ENCODE results near the gene JTB. TPM values are rescaled to one million over a fixed set of nuclear protein-coding genes. Genes with fewer than 3 reads are reported as not detected.

JTB gene
- total and polyA plus RNA-seq, 2 experiments from 2014 or later = 213 to 217 TPM

GRCh38 chr1:153937331-153937730 lies 40.1 kb downstream of the JTB start:
- Histone ChIP-seq H3K79me2 (no peaks in the 10 kb centered on the region), H3K9me3 (ENCODE audit: low read depth) (no peaks in the 10 kb centered on the region), H3K9me2 (replicated peaks; ENCODE audit: insufficient read depth) (no peaks in the 10 kb centered on the region), H3K4me3 (no peak overlapping the region), H3K27ac (no peak overlapping the region), H3K4me2 (no peak overlapping the region), H3K36me3 (replicated peaks; ENCODE audit: insufficient read depth, low read depth) (no peaks in the 10 kb centered on the region), H2AFZ (no peak overlapping the region), H3K27me3 (no peaks in the 10 kb centered on the region), H4K20me1 (ENCODE audit: insufficient read depth, poor library complexity, severe bottlenecking) (no peaks in the 10 kb centered on the region), H3K4me1 (ENCODE audit: insufficient read depth) (no peaks in the 10 kb centered on the region)
- TF ChIP-seq EZH2phosphoT487 (IDR thresholded peaks at IDR 0.05; ENCODE audit: low read depth, severe bottlenecking, unreplicated experiment) (no peak), EZH2 (IDR thresholded peaks at IDR 0.05; ENCODE audit: borderline replicate concordance) (no peak), CTCF (IDR thresholded peaks at IDR 0.05; ENCODE audit: poor library complexity) (no peak)
- WGBS (ENCODE audit: low lambda C conversion rate, missing lambda C conversion rate) = 98% methylated on average over 10 of the region's 10 CpGs
- no peak for DNase-seq (ENCODE audit: low spot score)

- H3K9me2 ChIP-seq (replicated peaks; ENCODE audit: insufficient read depth) = no peaks in the 10 kb centered on the region
- no peak overlapping the region for H3K4me3 ChIP-seq
- H3K79me2 ChIP-seq = no peaks in the 10 kb centered on the region
- no peaks in the 10 kb centered on the region for H3K36me3 ChIP-seq (replicated peaks; ENCODE audit: insufficient read depth, low read depth)
- no peak overlapping the region for H3K27ac ChIP-seq
- H4K20me1 ChIP-seq (ENCODE audit: insufficient read depth, poor library complexity, severe bottlenecking) = no peaks in the 10 kb centered on the region
- no peak overlapping the region for H3K4me2 ChIP-seq
- DNase-seq (ENCODE audit: low spot score) = no peak
- no peaks in the 10 kb centered on the region for H3K9me3 ChIP-seq (ENCODE audit: low read depth)
- H3K4me1 ChIP-seq (ENCODE audit: insufficient read depth) = no peaks in the 10 kb centered on the region
- WGBS (ENCODE audit: low lambda C conversion rate, missing lambda C conversion rate) = 98% methylated on average over 12 of the region's 12 CpGs
- no peak overlapping the region for H2AFZ ChIP-seq
- no peak for TF ChIP-seq EZH2 (IDR thresholded peaks at IDR 0.05; ENCODE audit: borderline replicate concordance)
- TF ChIP-seq EZH2phosphoT487 (IDR thresholded peaks at IDR 0.05; ENCODE audit: low read depth, severe bottlenecking, unreplicated experiment) = no peak
- no peak for TF ChIP-seq CTCF (IDR thresholded peaks at IDR 0.05; ENCODE audit: poor library complexity)
- no peaks in the 10 kb centered on the region for H3K27me3 ChIP-seq
Measured at GRCh38 chr1:153936011-153936802, 41.3 kb downstream of the JTB start.

DNA sequence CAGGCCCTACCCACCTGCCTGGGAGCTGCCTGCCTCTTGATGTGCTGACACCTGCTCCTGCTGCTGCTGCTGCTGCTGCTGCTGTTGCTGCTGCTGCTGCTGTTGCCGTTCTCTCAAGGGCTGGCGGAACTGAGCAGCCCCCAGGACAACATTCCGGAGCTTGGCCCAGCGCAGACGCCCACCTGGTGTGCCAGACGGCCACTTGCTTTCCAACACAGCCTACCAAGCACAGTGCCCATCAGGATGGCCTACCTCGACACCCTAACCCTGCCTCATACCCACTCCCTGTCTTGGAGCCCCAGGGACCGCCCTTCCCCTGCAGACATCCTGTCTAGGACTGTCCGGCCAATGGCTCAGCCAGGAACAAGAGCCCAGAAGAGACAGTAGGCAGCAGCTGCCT lies 42.7 kb downstream of the JTB start:
- Histone ChIP-seq H3K27me3 (no peaks in the 10 kb centered on the region), H3K36me3 (replicated peaks; ENCODE audit: insufficient read depth, low read depth) (no peaks in the 10 kb centered on the region)

More for the DNA sequence above, 42.7 kb downstream of the JTB start:
- Histone ChIP-seq H3K9me3 (ENCODE audit: low read depth) (no peaks in the 10 kb centered on the region), H3K79me2 (no peaks in the 10 kb centered on the region), H3K27ac (no peak overlapping the region), H4K20me1 (ENCODE audit: insufficient read depth, poor library complexity, severe bottlenecking) (no peaks in the 10 kb centered on the region), H3K4me1 (ENCODE audit: insufficient read depth) (no peaks in the 10 kb centered on the region), H3K9me2 (replicated peaks; ENCODE audit: insufficient read depth) (no peaks in the 10 kb centered on the region), H3K4me2 (no peak overlapping the region), H2AFZ (no peak overlapping the region), H3K4me3 (no peak overlapping the region)
- TF ChIP-seq CTCF (IDR thresholded peaks at IDR 0.05; ENCODE audit: poor library complexity) (no peak), EZH2 (IDR thresholded peaks at IDR 0.05; ENCODE audit: borderline replicate concordance) (no peak), EZH2phosphoT487 (IDR thresholded peaks at IDR 0.05; ENCODE audit: low read depth, severe bottlenecking, unreplicated experiment) (no peak)
- DNase-seq (ENCODE audit: low spot score) = no peak
- WGBS (ENCODE audit: low lambda C conversion rate, missing lambda C conversion rate) = 96% methylated on average over 9 of the region's 9 CpGs
